Neural progenitor cell (in vitro differentiated cells): Measurements from ENCODE around the gene KRTAP23-1.

Experiments used
- EZH2 ChIP-seq: fragments of 200-600 bp; sonication (generic); IDR thresholded peaks from 2 replicates; pipeline ENCODE4 v1.6.1; 2017; ENCODE audit warnings: antibody characterized with exemption, mild to moderate bottlenecking, moderate library complexity
- EZH2phosphoT487 ChIP-seq: fragments of 200-600 bp; sonication (generic); IDR thresholded peaks from 2 replicates; pipeline ENCODE4 v1.6.1; 2017; ENCODE audit warnings: antibody characterized with exemption
- TF ChIP-seq, protein P1 (sequence below): fragments of 200-600 bp; sonication (generic); IDR thresholded peaks from 2 replicates; pipeline ENCODE4 v1.5.1; 2017; ENCODE audit warnings: antibody characterized with exemption, mild to moderate bottlenecking

DNA sequence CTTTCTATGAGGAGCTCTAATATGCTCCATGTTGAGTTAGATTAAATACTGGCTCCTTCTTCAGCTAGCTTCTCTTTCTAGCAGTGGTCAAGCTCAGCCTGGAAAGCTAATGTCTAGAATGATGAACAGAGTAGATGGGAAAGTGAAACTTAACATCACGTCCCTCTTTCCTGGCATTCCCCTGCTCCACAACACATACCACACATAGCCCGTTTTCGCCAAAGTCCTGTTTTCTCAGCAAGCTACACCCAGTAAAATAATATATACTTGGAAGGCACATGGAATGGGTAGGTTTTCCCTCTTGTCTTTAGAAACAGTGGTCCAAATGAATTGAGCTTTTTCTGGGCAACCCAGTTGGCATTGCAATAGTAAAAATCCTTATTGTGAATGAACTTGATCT is 14.7 kb downstream of the KRTAP23-1 start:
- TF ChIP-seq, protein P1, sequence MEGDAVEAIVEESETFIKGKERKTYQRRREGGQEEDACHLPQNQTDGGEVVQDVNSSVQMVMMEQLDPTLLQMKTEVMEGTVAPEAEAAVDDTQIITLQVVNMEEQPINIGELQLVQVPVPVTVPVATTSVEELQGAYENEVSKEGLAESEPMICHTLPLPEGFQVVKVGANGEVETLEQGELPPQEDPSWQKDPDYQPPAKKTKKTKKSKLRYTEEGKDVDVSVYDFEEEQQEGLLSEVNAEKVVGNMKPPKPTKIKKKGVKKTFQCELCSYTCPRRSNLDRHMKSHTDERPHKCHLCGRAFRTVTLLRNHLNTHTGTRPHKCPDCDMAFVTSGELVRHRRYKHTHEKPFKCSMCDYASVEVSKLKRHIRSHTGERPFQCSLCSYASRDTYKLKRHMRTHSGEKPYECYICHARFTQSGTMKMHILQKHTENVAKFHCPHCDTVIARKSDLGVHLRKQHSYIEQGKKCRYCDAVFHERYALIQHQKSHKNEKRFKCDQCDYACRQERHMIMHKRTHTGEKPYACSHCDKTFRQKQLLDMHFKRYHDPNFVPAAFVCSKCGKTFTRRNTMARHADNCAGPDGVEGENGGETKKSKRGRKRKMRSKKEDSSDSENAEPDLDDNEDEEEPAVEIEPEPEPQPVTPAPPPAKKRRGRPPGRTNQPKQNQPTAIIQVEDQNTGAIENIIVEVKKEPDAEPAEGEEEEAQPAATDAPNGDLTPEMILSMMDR, result no peak
- TF ChIP-seq EZH2 (no peak), EZH2phosphoT487 (no peak)
